ENCODE data around the gene PLIN5.

DNA sequence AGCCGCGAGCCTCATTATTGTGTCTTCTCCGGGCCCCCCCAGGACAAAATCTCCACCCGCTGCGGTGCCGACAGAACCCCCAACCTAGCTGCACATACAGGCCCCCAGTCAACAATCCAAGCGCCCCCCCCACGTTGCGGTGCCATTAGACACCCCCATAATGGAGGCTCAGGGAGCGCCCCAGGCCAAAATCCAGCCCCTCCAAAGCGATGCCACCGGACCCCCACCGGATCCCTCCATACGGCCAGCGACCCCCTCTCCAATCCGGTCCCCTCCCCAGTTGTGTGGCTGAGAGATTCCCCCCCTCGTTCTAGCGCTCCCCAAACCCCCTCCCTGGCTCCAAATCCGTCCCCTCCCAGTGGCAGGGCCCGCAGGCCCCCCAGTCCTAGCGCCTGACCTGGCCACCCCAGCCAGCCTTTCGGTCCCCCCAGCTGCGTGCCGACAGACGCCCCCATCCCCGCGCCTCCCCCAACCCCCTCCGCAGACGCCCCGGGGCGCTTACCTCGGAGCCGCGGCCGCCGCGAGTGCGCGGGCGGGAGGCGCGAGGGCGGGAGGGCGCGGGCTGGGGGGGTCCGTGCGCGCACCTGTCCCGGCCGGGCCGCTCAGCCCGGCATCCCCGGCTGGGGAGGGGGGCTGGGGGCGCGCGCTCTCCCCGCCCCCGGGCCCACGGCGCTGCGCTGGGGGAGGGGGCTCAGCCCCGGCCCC, 46.1 kb upstream of the PLIN5 start:
- no peak for TF ChIP-seq EZH2 (IDR thresholded peaks at IDR 0.05; ENCODE audit: borderline replicate concordance, low read length)
- TF ChIP-seq, protein P1, sequence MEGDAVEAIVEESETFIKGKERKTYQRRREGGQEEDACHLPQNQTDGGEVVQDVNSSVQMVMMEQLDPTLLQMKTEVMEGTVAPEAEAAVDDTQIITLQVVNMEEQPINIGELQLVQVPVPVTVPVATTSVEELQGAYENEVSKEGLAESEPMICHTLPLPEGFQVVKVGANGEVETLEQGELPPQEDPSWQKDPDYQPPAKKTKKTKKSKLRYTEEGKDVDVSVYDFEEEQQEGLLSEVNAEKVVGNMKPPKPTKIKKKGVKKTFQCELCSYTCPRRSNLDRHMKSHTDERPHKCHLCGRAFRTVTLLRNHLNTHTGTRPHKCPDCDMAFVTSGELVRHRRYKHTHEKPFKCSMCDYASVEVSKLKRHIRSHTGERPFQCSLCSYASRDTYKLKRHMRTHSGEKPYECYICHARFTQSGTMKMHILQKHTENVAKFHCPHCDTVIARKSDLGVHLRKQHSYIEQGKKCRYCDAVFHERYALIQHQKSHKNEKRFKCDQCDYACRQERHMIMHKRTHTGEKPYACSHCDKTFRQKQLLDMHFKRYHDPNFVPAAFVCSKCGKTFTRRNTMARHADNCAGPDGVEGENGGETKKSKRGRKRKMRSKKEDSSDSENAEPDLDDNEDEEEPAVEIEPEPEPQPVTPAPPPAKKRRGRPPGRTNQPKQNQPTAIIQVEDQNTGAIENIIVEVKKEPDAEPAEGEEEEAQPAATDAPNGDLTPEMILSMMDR (conservative IDR thresholded peaks at IDR 0.05 in 1 of 2, IDR thresholded peaks at IDR 0.05 in 1 of 2; ENCODE audit: extremely low read depth in 1 of 2, insufficient read depth in 1 of 2, low read depth in 1 of 2, low read length in 2 of 2) = no peak
